Gastrocnemius medialis (tissue), 4 donors: ENCODE data around the gene MRAP.

Source experiments
- POLR2A ChIP-seq, 2 donors: fragments of 450-650 bp; IDR thresholded peaks; one replicate each; pipeline ENCODE4 v1.6.1; 2017; ENCODE audit warnings: antibody characterized with exemption in 2 of 2, mild to moderate bottlenecking in 2 of 2, moderate library complexity in 2 of 2
- TF ChIP-seq, protein P1 (sequence below), 5 experiments: fragments of 450-650 bp in 3 of 5; fragments of 200-600 bp in 2 of 5; sonication (generic) in 2 of 5; IDR thresholded peaks in 4 of 5; conservative IDR thresholded peaks in 1 of 5; 1 replicate in 4 of 5; 2 replicates in 1 of 5; pipeline ENCODE4 v1.5.1; 2016 to 2019; ENCODE audit warnings: antibody characterized with exemption in 5 of 5, mild to moderate bottlenecking in 3 of 5, moderate library complexity in 3 of 5

GRCh38 chr21:32320726-32321125, 22.1 kb downstream of the MRAP start:
- TF ChIP-seq, protein P1, sequence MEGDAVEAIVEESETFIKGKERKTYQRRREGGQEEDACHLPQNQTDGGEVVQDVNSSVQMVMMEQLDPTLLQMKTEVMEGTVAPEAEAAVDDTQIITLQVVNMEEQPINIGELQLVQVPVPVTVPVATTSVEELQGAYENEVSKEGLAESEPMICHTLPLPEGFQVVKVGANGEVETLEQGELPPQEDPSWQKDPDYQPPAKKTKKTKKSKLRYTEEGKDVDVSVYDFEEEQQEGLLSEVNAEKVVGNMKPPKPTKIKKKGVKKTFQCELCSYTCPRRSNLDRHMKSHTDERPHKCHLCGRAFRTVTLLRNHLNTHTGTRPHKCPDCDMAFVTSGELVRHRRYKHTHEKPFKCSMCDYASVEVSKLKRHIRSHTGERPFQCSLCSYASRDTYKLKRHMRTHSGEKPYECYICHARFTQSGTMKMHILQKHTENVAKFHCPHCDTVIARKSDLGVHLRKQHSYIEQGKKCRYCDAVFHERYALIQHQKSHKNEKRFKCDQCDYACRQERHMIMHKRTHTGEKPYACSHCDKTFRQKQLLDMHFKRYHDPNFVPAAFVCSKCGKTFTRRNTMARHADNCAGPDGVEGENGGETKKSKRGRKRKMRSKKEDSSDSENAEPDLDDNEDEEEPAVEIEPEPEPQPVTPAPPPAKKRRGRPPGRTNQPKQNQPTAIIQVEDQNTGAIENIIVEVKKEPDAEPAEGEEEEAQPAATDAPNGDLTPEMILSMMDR (IDR thresholded peaks at IDR 0.05 in 4 of 5, conservative IDR thresholded peaks at IDR 0.05 in 1 of 5): no peak
- no peak for TF ChIP-seq POLR2A (IDR thresholded peaks at IDR 0.05)
